Smooth muscle cell (in vitro differentiated cells): ENCODE results near the gene RCAN2. TPM values are rescaled to one million over a fixed set of nuclear protein-coding genes. Genes with fewer than 3 reads are reported as not detected.
A peak's percentile ranks its signal among the peaks of the same experiment; 100 is the strongest.

Experiments used
- DNase-seq: peaks from one replicate; lab custom pipeline; 2025; ENCODE audit not compliant: unreplicated experiment; lab: John Stamatoyannopoulos, UW
- H2AFZ ChIP-seq: fragments of 200-600 bp; sonication (generic); 2 replicates; pipeline ENCODE4 v1.6.0; 2016; ENCODE audit warnings: antibody characterized with exemption, low read depth, mild to moderate bottlenecking
- H3F3A ChIP-seq: fragments of 200-600 bp; sonication (generic); 2 replicates; pipeline ENCODE4 v1.6.0; 2017; ENCODE audit warnings: antibody characterized with exemption, low read depth
- H3K27ac ChIP-seq: fragments of 200-600 bp; sonication (generic); 2 replicates; pipeline ENCODE4 v1.5.1; 2016; ENCODE audit warnings: low read depth, mild to moderate bottlenecking
- H3K27me3 ChIP-seq: fragments of 200-600 bp; sonication (generic); 2 replicates; pipeline ENCODE4 v1.6.1; 2016; ENCODE audit warnings: low read depth, mild to moderate bottlenecking
- H3K36me3 ChIP-seq: fragments of 200-600 bp; sonication (generic); 2 replicates; pipeline ENCODE4 v1.5.1; 2016; ENCODE audit warnings: low read depth
- H3K4me1 ChIP-seq: fragments of 200-600 bp; sonication (generic); 2 replicates; pipeline ENCODE4 v1.5.1; 2016; ENCODE audit warnings: low read depth
- H3K4me2 ChIP-seq: fragments of 200-600 bp; sonication (generic); 2 replicates; pipeline ENCODE4 v1.6.0; 2016; ENCODE audit warnings: mild to moderate bottlenecking
- H3K4me3 ChIP-seq: fragments of 200-600 bp; sonication (generic); 2 replicates; pipeline ENCODE4 v1.5.1; 2016; ENCODE audit warnings: mild to moderate bottlenecking
- H3K79me2 ChIP-seq: fragments of 200-600 bp; sonication (generic); 2 replicates; pipeline ENCODE4 v1.6.0; 2016; ENCODE audit warnings: low read depth, mild to moderate bottlenecking
- H3K9ac ChIP-seq: fragments of 200-600 bp; sonication (generic); 2 replicates; pipeline ENCODE4 v1.6.0; 2016; ENCODE audit warnings: low read depth
- H3K9me3 ChIP-seq: fragments of 200-600 bp; sonication (generic); replicated peaks from 2 replicates; pipeline ENCODE4 v1.5.1; 2016; ENCODE audit warnings: low read depth
- H4K20me1 ChIP-seq: fragments of 200-600 bp; sonication (generic); 2 replicates; pipeline ENCODE4 v1.6.0; 2016; ENCODE audit warnings: low read depth
- WGBS: methylation state at CpG from one replicate; pipeline ENCODE4 v1.1.7; 2016; ENCODE audit warnings: low lambda C conversion rate; 5-methylcytosine and 5-hydroxymethylcytosine counted together
- polyA plus RNA-seq: library from polyadenylated mRNA; unstranded; fragments of >200 nt; fragmentation: Nextera tagmentation; extraction: Ambion mirVana; gene quantifications from 2 replicates; pipeline ENCODE4 v1.2.1, GENCODE V29; 2016
- total RNA-seq: library from RNA; depleted of rRNA; stranded (reverse); fragments of >200 nt; gene quantifications from 2 replicates; pipeline ENCODE4 v1.2.3, GENCODE V29; 2014
- TF ChIP-seq, protein P1 (sequence below): fragments of 200-600 bp; sonication (generic); IDR thresholded peaks from 2 replicates; pipeline ENCODE4 v1.5.1; 2017; ENCODE audit warnings: borderline replicate concordance, mild to moderate bottlenecking, antibody characterized with exemption; ENCODE audit not compliant: insufficient read depth, poor library complexity, severe bottlenecking

The RCAN2 gene
- total and polyA plus RNA-seq, 2 experiments from 2014 or later = 2.5 to 2.7 TPM

DNA sequence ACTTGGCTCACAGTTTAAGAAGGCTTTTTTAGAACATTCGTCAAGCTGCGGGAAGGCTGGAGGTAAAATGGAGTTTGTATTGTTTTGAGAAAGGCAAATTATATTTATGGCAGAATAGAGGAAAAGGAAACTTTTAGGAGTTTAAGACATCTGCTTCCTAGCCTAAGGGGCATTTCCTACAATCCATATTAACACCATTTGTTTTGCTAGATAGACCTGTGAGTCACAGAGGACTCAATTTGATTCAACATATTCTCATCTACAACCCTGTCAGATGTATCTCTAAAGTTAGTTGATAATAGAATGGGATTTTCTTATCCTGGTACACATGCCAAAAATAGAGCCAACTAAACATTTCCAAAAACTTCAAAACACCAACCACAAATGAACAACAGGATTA lies 35.0 kb downstream of the RCAN2 start:
- H2AFZ ChIP-seq = no peak overlapping the region
- no peak overlapping the region for H3K4me2 ChIP-seq
- H3F3A ChIP-seq = no peaks in the 10 kb centered on the region
- TF ChIP-seq, protein P1, sequence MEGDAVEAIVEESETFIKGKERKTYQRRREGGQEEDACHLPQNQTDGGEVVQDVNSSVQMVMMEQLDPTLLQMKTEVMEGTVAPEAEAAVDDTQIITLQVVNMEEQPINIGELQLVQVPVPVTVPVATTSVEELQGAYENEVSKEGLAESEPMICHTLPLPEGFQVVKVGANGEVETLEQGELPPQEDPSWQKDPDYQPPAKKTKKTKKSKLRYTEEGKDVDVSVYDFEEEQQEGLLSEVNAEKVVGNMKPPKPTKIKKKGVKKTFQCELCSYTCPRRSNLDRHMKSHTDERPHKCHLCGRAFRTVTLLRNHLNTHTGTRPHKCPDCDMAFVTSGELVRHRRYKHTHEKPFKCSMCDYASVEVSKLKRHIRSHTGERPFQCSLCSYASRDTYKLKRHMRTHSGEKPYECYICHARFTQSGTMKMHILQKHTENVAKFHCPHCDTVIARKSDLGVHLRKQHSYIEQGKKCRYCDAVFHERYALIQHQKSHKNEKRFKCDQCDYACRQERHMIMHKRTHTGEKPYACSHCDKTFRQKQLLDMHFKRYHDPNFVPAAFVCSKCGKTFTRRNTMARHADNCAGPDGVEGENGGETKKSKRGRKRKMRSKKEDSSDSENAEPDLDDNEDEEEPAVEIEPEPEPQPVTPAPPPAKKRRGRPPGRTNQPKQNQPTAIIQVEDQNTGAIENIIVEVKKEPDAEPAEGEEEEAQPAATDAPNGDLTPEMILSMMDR = no peak
- H3K79me2 ChIP-seq = no peaks in the 10 kb centered on the region
- no peaks in the 10 kb centered on the region for H3K9me3 ChIP-seq
- 95% methylated on average over 2 of the region's 2 CpGs for WGBS
- DNase-seq = no peak
- H3K4me3 ChIP-seq = no peak overlapping the region
- H3K9ac ChIP-seq = no peak overlapping the region
- no peaks in the 10 kb centered on the region for H3K36me3 ChIP-seq
- H3K27ac ChIP-seq = no peak overlapping the region
- H3K4me1 ChIP-seq = no peaks in the 10 kb centered on the region
- H3K27me3 ChIP-seq = no peaks in the 10 kb centered on the region
- no peaks in the 10 kb centered on the region for H4K20me1 ChIP-seq

DNA sequence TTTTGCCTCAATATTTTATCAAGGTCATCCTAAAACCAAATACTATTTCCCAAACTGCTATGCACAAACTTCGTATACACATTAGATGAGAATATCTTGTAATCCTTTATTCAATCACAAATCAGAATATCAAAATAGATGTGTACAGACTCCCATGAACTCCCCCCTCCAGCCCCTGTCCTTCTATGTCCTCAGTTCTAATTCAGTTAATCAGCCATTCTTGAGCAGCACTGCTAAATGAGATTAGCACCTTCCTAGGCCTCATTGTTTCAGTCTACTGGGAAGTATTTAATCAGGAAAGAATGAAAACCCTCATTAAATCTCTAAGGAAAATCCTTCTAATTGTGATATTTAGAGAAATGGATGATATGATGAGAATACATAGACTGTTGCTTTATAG lies 36.6 kb downstream of the RCAN2 start:
- Histone ChIP-seq H3K27me3 (no peaks in the 10 kb centered on the region), H4K20me1 (no peaks in the 10 kb centered on the region), H3K9me3 (no peaks in the 10 kb centered on the region), H2AFZ (no peak overlapping the region), H3K4me2 (no peak overlapping the region), H3K36me3 (no peaks in the 10 kb centered on the region), H3K27ac (no peak overlapping the region), H3F3A (no peaks in the 10 kb centered on the region), H3K4me1 (no peaks in the 10 kb centered on the region), H3K4me3 (no peak overlapping the region), H3K79me2 (no peaks in the 10 kb centered on the region), H3K9ac (no peak overlapping the region)
- no peak for DNase-seq
- WGBS = 86% methylated on average over 1 of the region's 1 CpG
- TF ChIP-seq, protein P1 = no peak

DNA sequence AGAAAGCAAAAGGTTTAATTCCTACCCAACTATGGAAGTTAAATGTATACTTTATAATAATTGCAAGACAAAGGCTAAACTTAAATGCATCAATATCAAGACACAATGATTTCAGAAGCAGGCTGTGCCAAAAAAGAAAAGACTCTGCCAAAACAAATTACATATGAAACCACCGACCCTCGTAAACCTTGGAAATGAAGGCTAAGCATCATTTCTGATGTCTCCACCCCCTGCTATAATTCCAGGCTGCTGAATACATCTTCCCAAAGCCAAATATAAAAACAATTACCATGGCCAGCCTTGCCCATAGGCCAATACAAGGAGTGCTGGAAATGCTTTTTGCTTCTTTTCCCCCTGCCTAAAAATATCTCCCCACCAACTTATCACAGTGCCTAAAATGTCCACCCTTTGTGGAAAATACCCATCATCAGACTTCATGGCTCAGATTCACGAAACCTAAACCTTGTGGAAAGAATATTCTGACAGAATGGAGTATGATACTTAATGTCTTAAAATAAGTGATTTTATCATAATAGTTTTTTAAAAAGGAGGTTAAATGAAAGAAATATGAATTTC lies 37.4 kb downstream of the RCAN2 start:
- Histone ChIP-seq H3K27me3 (no peaks in the 10 kb centered on the region), H3K79me2 (no peaks in the 10 kb centered on the region), H3K27ac (no peak overlapping the region), H3K4me1 (no peaks in the 10 kb centered on the region), H2AFZ (no peak overlapping the region), H3K4me2 (peak overlapping the region; percentile 31), H3F3A (no peaks in the 10 kb centered on the region), H3K9me3 (no peaks in the 10 kb centered on the region), H3K9ac (no peak overlapping the region), H3K36me3 (no peaks in the 10 kb centered on the region), H4K20me1 (no peaks in the 10 kb centered on the region), H3K4me3 (no peak overlapping the region)
- DNase-seq = no peak
- TF ChIP-seq, protein P1 = no peak
- 93% methylated on average over 3 of the region's 3 CpGs for WGBS

DNA sequence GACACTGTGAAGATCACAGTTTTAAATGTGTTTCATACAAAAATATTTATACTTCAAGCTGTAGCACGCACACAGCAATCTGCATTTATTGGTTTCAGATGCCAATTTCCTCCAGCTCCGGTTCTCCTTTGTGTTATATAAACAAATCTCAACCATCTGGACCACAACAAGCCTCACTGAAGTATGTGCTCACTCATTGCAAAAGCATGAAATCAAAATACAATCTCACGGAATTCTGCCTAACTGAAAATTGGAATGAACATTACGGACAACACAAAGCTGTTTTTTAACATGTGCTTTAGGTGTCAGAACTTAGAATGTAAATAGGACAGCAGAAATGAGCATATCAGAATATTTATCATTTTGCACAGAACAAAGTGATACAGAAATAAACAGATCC lies 38.0 kb downstream of the RCAN2 start:
- DNase-seq = no peak
- no peaks in the 10 kb centered on the region for H3K27me3 ChIP-seq
- no peak overlapping the region for H3K9ac ChIP-seq
- TF ChIP-seq, protein P1 = no peak
- 32% methylated on average over 4 of the region's 4 CpGs for WGBS
- no peaks in the 10 kb centered on the region for H3K36me3 ChIP-seq
- H3K27ac ChIP-seq = no peak overlapping the region
- H2AFZ ChIP-seq = no peak overlapping the region
- H3K4me1 ChIP-seq = no peaks in the 10 kb centered on the region
- H3K4me2 ChIP-seq = peak overlapping the region; percentile 31
- H3K79me2 ChIP-seq = no peaks in the 10 kb centered on the region
- H3K4me3 ChIP-seq = no peak overlapping the region
- no peaks in the 10 kb centered on the region for H3K9me3 ChIP-seq
- no peaks in the 10 kb centered on the region for H4K20me1 ChIP-seq
- no peaks in the 10 kb centered on the region for H3F3A ChIP-seq
